SK-N-SH (cell line): ENCODE results near the gene RBM10. TPM values are rescaled to one million over a fixed set of nuclear protein-coding genes. Genes with fewer than 3 reads are reported as not detected.

ENCODE experiments used
- CTCF ChIA-PET: fragments of 300-600, 350-600 bp; formaldehyde crosslinking; extraction: SDS; loops from one replicate; lab custom pipeline; 2021; lab: Yijun Ruan, JAX
- POLR2A ChIA-PET: fragments of 350-600 bp; sonication (Branson Sonifier 250); formaldehyde crosslinking; extraction: SDS; loops from one replicate; lab custom pipeline; 2020; ENCODE audit warnings: antibody characterized with exemption, inconsistent platforms; lab: Yijun Ruan, JAX
- DNase-seq: peaks from one replicate; pipeline ENCODE4 v3.0.0; 2012
- H2AFZ ChIP-seq: fragments of 200-600 bp; sonication (generic); 2 replicates; pipeline ENCODE4 v1.8.1; 2016; ENCODE audit warnings: antibody characterized with exemption, mild to moderate bottlenecking, low read depth
- H3F3A ChIP-seq: fragments of 200-600 bp; sonication (generic); replicated peaks from 2 replicates; pipeline ENCODE3; 2016; ENCODE audit warnings: antibody characterized with exemption, mild to moderate bottlenecking; ENCODE audit not compliant: insufficient read depth
- H3K27ac ChIP-seq, 2 experiments: fragments of 200-500 bp in 1 of 2; fragments of 200-600 bp in 1 of 2; sonication (Bioruptor generic) in 1 of 2; sonication (generic), shearing (Covaris generic) in 1 of 2; 2 replicates each; pipeline versions ENCODE4 v1.5.1 to v1.6.1; 2014 to 2016; ENCODE audit warnings: low read depth in 2 of 2, inconsistent platforms in 1 of 2, low read length in 1 of 2, mild to moderate bottlenecking in 1 of 2, mixed read lengths in 1 of 2
- H3K27me3 ChIP-seq: fragments of 200-600 bp; sonication (generic), shearing (Covaris generic); 2 replicates; pipeline ENCODE4 v1.6.1; 2016; ENCODE audit warnings: mixed run types; ENCODE audit not compliant: insufficient read depth
- H3K36me3 ChIP-seq, 2 experiments: fragments of 200-500 bp in 1 of 2; fragments of 200-600 bp in 1 of 2; sonication (Bioruptor generic) in 1 of 2; sonication (generic) in 1 of 2; replicated peaks in 1 of 2; 2 replicates each; pipeline versions ENCODE3 to v1.5.1; 2014 to 2016; ENCODE audit warnings: low read length in 1 of 2, mild to moderate bottlenecking in 1 of 2; ENCODE audit not compliant: insufficient read depth in 2 of 2, control insufficient read depth in 1 of 2
- H3K4me1 ChIP-seq, 2 experiments: fragments of 200-500 bp in 1 of 2; fragments of 200-600 bp in 1 of 2; sonication (Bioruptor generic) in 1 of 2; sonication (generic), shearing (Covaris generic) in 1 of 2; 2 replicates each; pipeline versions ENCODE4 v1.5.1 to v1.6.1; 2014 to 2016; ENCODE audit warnings: low read depth in 1 of 2, low read length in 1 of 2, mixed run types in 1 of 2; ENCODE audit not compliant: insufficient read depth in 2 of 2, control insufficient read depth in 1 of 2
- H3K4me2 ChIP-seq: fragments of 200-600 bp; sonication (generic), shearing (Covaris generic); 2 replicates; pipeline ENCODE4 v1.6.1; 2017; ENCODE audit warnings: mixed run types
- H3K4me3 ChIP-seq, 2 experiments: fragments of 200-500 bp in 1 of 2; fragments of 200-600 bp in 1 of 2; sonication (Bioruptor generic) in 1 of 2; sonication (generic), shearing (Covaris generic) in 1 of 2; 2 replicates each; pipeline versions ENCODE4 v1.5.1 to v1.8.1; 2014 to 2016; ENCODE audit warnings: low read depth in 2 of 2, inconsistent platforms in 1 of 2, low read length in 1 of 2, mild to moderate bottlenecking in 1 of 2, mixed read lengths in 1 of 2, moderate library complexity in 1 of 2
- H3K79me2 ChIP-seq: fragments of 200-600 bp; sonication (generic); 2 replicates; pipeline ENCODE4 v1.8.1; 2017; ENCODE audit warnings: mild to moderate bottlenecking; ENCODE audit not compliant: insufficient read depth
- H3K9ac ChIP-seq: fragments of 200-600 bp; sonication (generic); 2 replicates; pipeline ENCODE4 v1.6.1; 2017; ENCODE audit warnings: mixed run types
- H3K9me2 ChIP-seq: fragments of 200-600 bp; sonication (generic); 2 replicates; pipeline ENCODE4 v1.6.1; 2017; ENCODE audit warnings: mixed run types
- H3K9me3 ChIP-seq: fragments of 200-600 bp; sonication (generic); 2 replicates; pipeline ENCODE4 v1.6.1; 2017; ENCODE audit warnings: mixed run types, mild to moderate bottlenecking, moderate library complexity
- H4K20me1 ChIP-seq: fragments of 200-600 bp; sonication (generic); 2 replicates; pipeline ENCODE4 v1.6.1; 2017; ENCODE audit warnings: mild to moderate bottlenecking, mixed run types; ENCODE audit not compliant: insufficient read depth
- CTCF ChIP-seq: fragments of 200-600 bp; sonication (generic); IDR thresholded peaks from 2 replicates; pipeline ENCODE4 v1.6.1; 2017; ENCODE audit warnings: antibody characterized with exemption, mild to moderate bottlenecking, moderate library complexity
- ELF1 ChIP-seq: IDR thresholded peaks from 2 replicates; pipeline ENCODE4 v1.4.0; 2012
- EP300 ChIP-seq, 2 experiments: IDR thresholded peaks; 2 replicates each; pipeline versions ENCODE4 v1.4.0 to v1.6.1; 2012; ENCODE audit warnings: borderline replicate concordance in 1 of 2, low read depth in 1 of 2, low read length in 1 of 2
- EZH2phosphoT487 ChIP-seq: fragments of 200-600 bp; sonication (generic); IDR thresholded peaks from 2 replicates; pipeline ENCODE4 v1.6.1; 2017; ENCODE audit warnings: low read depth, mixed run types, mild to moderate bottlenecking, antibody characterized with exemption, moderate library complexity, borderline replicate concordance
- FOXJ3 ChIP-seq: sonication (generic); formaldehyde crosslinking; IDR thresholded peaks from 2 replicates; pipeline ENCODE4 v1.5.1; 2020; ENCODE audit warnings: mild to moderate bottlenecking, missing genetic modification reagents
- GATA2 ChIP-seq: sonication (generic); formaldehyde crosslinking; IDR thresholded peaks from 2 replicates; pipeline ENCODE4 v1.5.0; 2020; ENCODE audit warnings: mild to moderate bottlenecking, missing genetic modification reagents
- IRF3 ChIP-seq: fragments of 150-350 bp; IDR thresholded peaks from 2 replicates; pipeline ENCODE4 v1.6.1; 2016; ENCODE audit warnings: mild to moderate bottlenecking, low read depth, low read length
- JUND ChIP-seq: IDR thresholded peaks from 2 replicates; pipeline ENCODE4 v1.4.0; 2012
- MEF2A ChIP-seq: IDR thresholded peaks from 2 replicates; pipeline ENCODE4 v1.4.0; 2012; ENCODE audit warnings: low read depth, borderline replicate concordance
- MXI1 ChIP-seq: IDR thresholded peaks from 2 replicates; pipeline ENCODE4 v1.6.1; 2012; ENCODE audit warnings: mild to moderate bottlenecking, low read depth, low read length, improper control_type of control experiment
- NFIC ChIP-seq: IDR thresholded peaks from 2 replicates; pipeline ENCODE4 v1.4.0; 2012; ENCODE audit warnings: borderline replicate concordance
- POLR2AphosphoS5 ChIP-seq: IDR thresholded peaks from 2 replicates; pipeline ENCODE4 v1.6.1; 2012; ENCODE audit warnings: low read depth, low read length
- RCOR1 ChIP-seq: fragments of 150-350 bp; IDR thresholded peaks from 2 replicates; pipeline ENCODE4 v1.6.1; 2017; ENCODE audit warnings: antibody characterized with exemption, low read length
- RFX5 ChIP-seq: IDR thresholded peaks from 2 replicates; pipeline ENCODE4 v1.6.1; 2012; ENCODE audit warnings: mild to moderate bottlenecking, improper control_type of control experiment, low read length
- RXRA ChIP-seq: IDR thresholded peaks from 2 replicates; pipeline ENCODE4 v1.4.0; 2012; ENCODE audit warnings: low read depth, mild to moderate bottlenecking, borderline replicate concordance
- SMC3 ChIP-seq: IDR thresholded peaks from 2 replicates; pipeline ENCODE4 v1.6.1; 2012; ENCODE audit warnings: low read depth, low read length, improper control_type of control experiment
- TCF12 ChIP-seq: IDR thresholded peaks from 2 replicates; pipeline ENCODE4 v1.4.0; 2012
- TEAD4 ChIP-seq: IDR thresholded peaks from 2 replicates; pipeline ENCODE4 v1.4.0; 2012; ENCODE audit warnings: mild to moderate bottlenecking, borderline replicate concordance; ENCODE audit not compliant: insufficient read depth
- USF2 ChIP-seq: fragments of 150-350 bp; IDR thresholded peaks from 2 replicates; pipeline ENCODE4 v1.6.1; 2017; ENCODE audit warnings: antibody characterized with exemption, low read length, low read depth, borderline replicate concordance
- YY1 ChIP-seq: IDR thresholded peaks from 2 replicates; pipeline ENCODE4 v1.4.0; 2012; ENCODE audit warnings: low read depth, mild to moderate bottlenecking
- WGBS: methylation state at CpG from one replicate; pipeline ENCODE4 v1.1.6; 2017; ENCODE audit warnings: low lambda C conversion rate; 5-methylcytosine and 5-hydroxymethylcytosine counted together
- polyA plus RNA-seq, 3 experiments: library from polyadenylated mRNA; depleted of rRNA; stranded (reverse); fragments of >200 nt; gene quantifications; 2 replicates each; pipeline ENCODE4 v1.2.3, GENCODE V29; 2012

RBM10 gene
- polyA plus RNA-seq, 1 of the 3 experiments (the other 2 are of a cell fraction) = 34.4 TPM

DNA sequence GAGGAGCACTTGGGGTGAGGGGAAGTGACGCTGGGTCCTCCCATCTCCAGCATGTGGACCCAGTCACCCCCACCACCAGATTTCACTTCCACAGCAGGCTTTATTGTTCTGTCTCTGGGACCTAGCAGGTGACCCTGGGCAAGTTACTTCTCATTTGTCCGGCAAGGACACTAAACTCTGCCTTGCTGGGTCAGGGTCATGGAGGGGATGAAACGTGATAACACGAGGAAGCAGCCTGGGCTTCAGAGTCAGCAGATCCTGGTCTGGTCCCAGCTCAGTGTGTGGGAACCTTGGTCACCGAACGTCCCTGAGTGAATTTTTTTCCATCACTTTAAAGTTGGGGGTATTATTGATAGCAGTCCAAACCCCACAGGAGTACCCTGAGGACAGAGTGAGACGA, 52.5 kb downstream of the RBM10 start:
- Histone ChIP-seq H3K9me3 (no peaks in the 10 kb centered on the region), H3K27me3 (no peaks in the 10 kb centered on the region), H3K4me2 (peak overlapping the region; percentile 86), H3K79me2 (peaks cover 57% of the 10 kb centered on the region), H3K4me3 (no peak overlapping the region), H3K27ac (no peak overlapping the region), H4K20me1 (peaks cover 54% of the 10 kb centered on the region), H3K36me3 (peaks cover 60 to 64% of the 10 kb centered on the region in 2 experiments), H3K4me1 (peaks cover 16 to 36% of the 10 kb centered on the region in 2 experiments), H2AFZ (no peak overlapping the region), H3K9me2 (no peaks in the 10 kb centered on the region), H3F3A (no peaks in the 10 kb centered on the region), H3K9ac (no peak overlapping the region)
- WGBS = 89% methylated on average over 7 of the region's 7 CpGs
- ChIA-PET POLR2A (interaction anchor here (0.6 kb wide), 1 partner anchor 186 kb away, joined by 4 read pairs; no protein-coding TSS in a partner anchor), CTCF (no interaction called here)
- TF ChIP-seq TCF12 = no peak
- TF ChIP-seq RFX5 = no peak
- TF ChIP-seq JUND = no peak
- no peak for TF ChIP-seq SMC3
- TF ChIP-seq GATA2 (CRISPR knock-in tag) = no peak
- no peak for TF ChIP-seq MXI1
- TF ChIP-seq EP300 (IDR thresholded peaks at IDR 0.05; ENCODE audit: borderline replicate concordance in 1 of 2, low read depth in 1 of 2, low read length in 1 of 2) = no peak
- no peak for TF ChIP-seq USF2
- no peak for TF ChIP-seq NFIC
- TF ChIP-seq TEAD4 = no peak
- TF ChIP-seq ELF1 = no peak
- TF ChIP-seq YY1 = no peak
- no peak for DNase-seq

GRCh38 chrX:47198026-47198686, 53.1 kb downstream of the RBM10 start:
- DNase-seq = no peak
- 89% methylated on average over 10 of the region's 10 CpGs for WGBS
- peaks cover 65 to 66% of the 10 kb centered on the region in 2 experiments for H3K36me3 ChIP-seq
- no peak overlapping the region for H3K4me2 ChIP-seq
- H3K4me1 ChIP-seq = peaks cover 16 to 34% of the 10 kb centered on the region in 2 experiments
- no peak overlapping the region for H3K4me3 ChIP-seq
- H3F3A ChIP-seq = no peaks in the 10 kb centered on the region
- no peaks in the 10 kb centered on the region for H3K27me3 ChIP-seq
- H3K9me2 ChIP-seq = no peaks in the 10 kb centered on the region
- H2AFZ ChIP-seq = no peak overlapping the region
- peak overlapping the region; percentile 11; the same call in 1 of the 2 replicates for H3K9ac ChIP-seq
- no peaks in the 10 kb centered on the region for H3K9me3 ChIP-seq
- TF ChIP-seq SMC3 (no peak), CTCF (no peak), MEF2A (no peak), ELF1 (no peak), IRF3 (no peak), EP300 (IDR thresholded peaks at IDR 0.05; ENCODE audit: borderline replicate concordance in 1 of 2, low read depth in 1 of 2, low read length in 1 of 2) (no peak), RXRA (no peak), FOXJ3 (CRISPR knock-in tag) (no peak), EZH2phosphoT487 (no peak), MXI1 (no peak), POLR2AphosphoS5 (no peak), RCOR1 (no peak), TEAD4 (no peak)
- TF ChIP-seq, all 33 proteins: peak for 0
- Histone ChIP-seq H3K27ac (no peak overlapping the region), H3K79me2 (peaks cover 53% of the 10 kb centered on the region), H4K20me1 (peaks cover 54% of the 10 kb centered on the region)
- CTCF ChIA-PET = interaction anchor here (1.3 kb wide), 1 partner anchor 186 kb away, joined by 3 read pairs; no protein-coding TSS in a partner anchor
- POLR2A ChIA-PET = no interaction called here
